Measurements from ENCODE around the gene ACMSD. TPM values are rescaled to one million over a fixed set of nuclear protein-coding genes. Genes with fewer than 3 reads are reported as not detected.
A peak's percentile ranks its signal among the peaks of the same experiment; 100 is the strongest.

The ACMSD gene
- total and polyA plus RNA-seq, 2 of the 13 experiments (the other 11 are each of a cell fraction or from before 2014, with no cell fraction given): not detected

DNA sequence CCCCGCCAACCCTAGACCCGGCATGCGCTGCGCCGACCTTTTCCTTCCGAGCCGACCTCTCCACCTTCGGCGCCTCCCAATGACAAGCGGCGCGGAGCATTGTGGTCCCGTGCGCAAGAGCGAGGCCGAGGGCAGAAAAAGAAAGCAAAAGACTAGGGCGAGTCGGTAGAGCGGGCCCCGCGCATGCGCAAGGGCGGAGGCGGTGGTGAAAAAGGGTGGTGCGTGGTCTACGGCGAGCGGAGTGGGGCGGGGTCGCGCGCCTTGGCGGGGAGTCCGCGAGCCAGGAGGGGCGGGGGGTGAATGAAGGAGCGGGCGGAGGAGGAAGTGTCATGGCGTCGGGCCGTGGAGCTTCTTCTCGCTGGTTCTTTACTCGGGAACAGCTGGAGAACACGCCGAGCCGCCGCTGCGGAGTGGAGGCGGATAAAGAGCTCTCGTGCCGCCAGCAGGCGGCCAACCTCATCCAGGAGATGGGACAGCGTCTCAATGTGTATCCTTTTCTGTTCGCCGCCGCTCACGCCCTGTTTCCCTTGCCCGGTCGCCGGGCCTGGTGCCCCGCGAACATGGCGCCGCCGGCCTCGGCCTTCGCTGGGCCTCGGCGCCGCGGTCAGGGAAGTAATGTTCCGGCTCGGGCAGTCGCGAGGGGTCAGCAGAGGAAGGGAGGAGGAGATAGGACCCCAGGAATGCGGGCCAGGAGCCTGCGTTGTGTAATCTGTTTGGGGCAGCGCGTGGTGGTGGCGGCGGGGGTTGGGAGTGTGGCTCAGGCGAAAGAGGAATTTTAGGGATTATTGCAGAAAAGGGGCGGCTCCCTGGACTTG is 80.3 kb downstream of the ACMSD start, which contains the start of gene CCNT2 (continued):
- TF ChIP-seq CCDC6 (CRISPR knock-in tag; IDR thresholded peaks at IDR 0.05): peak; percentile 48; the same call in 1 of the 2 replicates
- TF ChIP-seq ZNF670 (CRISPR knock-in tag; IDR thresholded peaks at IDR 0.05; ENCODE audit: borderline replicate concordance): peak; percentile 72
- no peak for TF ChIP-seq ZNF773 (CRISPR knock-in tag; IDR thresholded peaks at IDR 0.05; ENCODE audit: borderline replicate concordance)
- peak; percentile 82 for TF ChIP-seq MYC (CRISPR knock-in tag; IDR thresholded peaks at IDR 0.05; ENCODE audit: borderline replicate concordance)
- TF ChIP-seq PTBP1 (IDR thresholded peaks at IDR 0.05; ENCODE audit: low read depth, low read length, poor library complexity, severe bottlenecking): no peak
- TF ChIP-seq PPARG (CRISPR knock-in tag; conservative IDR thresholded peaks at IDR 0.05): no peak
- no peak; the same call in 1 of the 2 replicates for TF ChIP-seq SOX13 (IDR thresholded peaks at IDR 0.05)
- TF ChIP-seq SOX13 (CRISPR knock-in tag; conservative IDR thresholded peaks at IDR 0.05 in 1 of 2, IDR thresholded peaks at IDR 0.05 in 1 of 2): peak in 1 of 2 experiments; percentile 29; a peak in 1 of 4 replicates
- peak in 1 of 2 experiments; percentile 52; a peak in 2 of 4 replicates for TF ChIP-seq ATF4 (CRISPR knock-in tag; IDR thresholded peaks at IDR 0.05)
- TF ChIP-seq KDM2A (CRISPR knock-in tag; IDR thresholded peaks at IDR 0.05; ENCODE audit: borderline replicate concordance, low read depth): peak; percentile 70
- peak; percentile 66 for TF ChIP-seq HNRNPLL (IDR thresholded peaks at IDR 0.05; ENCODE audit: low read depth, low read length, poor library complexity, severe bottlenecking)
- TF ChIP-seq ZNF446 (CRISPR knock-in tag; IDR thresholded peaks at IDR 0.05): 0 out of 2 replicates have a peak, but pooled peaks have one; percentile 58
- TF ChIP-seq DZIP1 (CRISPR knock-in tag; IDR thresholded peaks at IDR 0.05): no peak
- no peak for TF ChIP-seq NR3C1 (CRISPR knock-in tag; IDR thresholded peaks at IDR 0.05)
- TF ChIP-seq ZFX (CRISPR knock-in tag; IDR thresholded peaks at IDR 0.05; ENCODE audit: low read depth): peak; percentile 93
- no peak for TF ChIP-seq ZNF24 (IDR thresholded peaks at IDR 0.05)
- 0 out of 2 replicates have a peak, but pooled peaks have one; percentile 10 for TF ChIP-seq ELK4 (CRISPR knock-in tag; IDR thresholded peaks at IDR 0.05; ENCODE audit: borderline replicate concordance)
- TF ChIP-seq, protein P1, sequence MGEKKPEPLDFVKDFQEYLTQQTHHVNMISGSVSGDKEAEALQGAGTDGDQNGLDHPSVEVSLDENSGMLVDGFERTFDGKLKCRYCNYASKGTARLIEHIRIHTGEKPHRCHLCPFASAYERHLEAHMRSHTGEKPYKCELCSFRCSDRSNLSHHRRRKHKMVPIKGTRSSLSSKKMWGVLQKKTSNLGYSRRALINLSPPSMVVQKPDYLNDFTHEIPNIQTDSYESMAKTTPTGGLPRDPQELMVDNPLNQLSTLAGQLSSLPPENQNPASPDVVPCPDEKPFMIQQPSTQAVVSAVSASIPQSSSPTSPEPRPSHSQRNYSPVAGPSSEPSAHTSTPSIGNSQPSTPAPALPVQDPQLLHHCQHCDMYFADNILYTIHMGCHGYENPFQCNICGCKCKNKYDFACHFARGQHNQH (CRISPR knock-in tag; IDR thresholded peaks at IDR 0.05): peak; percentile 92
- peak; percentile 17; the same call in 1 of the 2 replicates for TF ChIP-seq KDM6A (CRISPR knock-in tag; IDR thresholded peaks at IDR 0.05; ENCODE audit: low read depth)
- peak; percentile 58 for TF ChIP-seq SUZ12 (IDR thresholded peaks at IDR 0.05; ENCODE audit: low read depth, low read length)
- TF ChIP-seq HIC2 (CRISPR knock-in tag; IDR thresholded peaks at IDR 0.05; ENCODE audit: low read depth): 0 out of 2 replicates have a peak, but pooled peaks have one; percentile 13
